HG03558 (cell line): ENCODE data around the gene UTP4.
"Not testable (repeated sequence)": the region's sequence is repeated elsewhere in the genome, so short reads cannot be mapped to it uniquely, and the experiment has no call there.

Source experiments
- ATAC-seq: cut with Tn5 transposase; IDR thresholded peaks from one replicate; pipeline ENCODE4 v1.9.1; 2021; ENCODE audit warnings: moderate number of reproducible peaks; ENCODE audit not compliant: unreplicated experiment; ENCODE audit errors: extremely low read depth

The UTP4 gene

GRCh38 chr16:69109486-69110270 lies 22.8 kb upstream of the UTP4 start:
- ATAC-seq = no peak

- ATAC-seq = no peak
These were observed 22.0 kb upstream of the UTP4 start for GRCh38 chr16:69110406-69110805.

- no peak for ATAC-seq
These were observed 21.1 kb upstream of the UTP4 start for GRCh38 chr16:69111216-69111875.

- ATAC-seq = no peak
These were observed 20.6 kb upstream of the UTP4 start for GRCh38 chr16:69111876-69112230.

GRCh38 chr16:69112285-69113129 lies 19.9 kb upstream of the UTP4 start:
- no peak for ATAC-seq

GRCh38 chr16:69113216-69113615 lies 19.2 kb upstream of the UTP4 start:
- no peak for ATAC-seq

- no peak for ATAC-seq
These were observed 18.0 kb upstream of the UTP4 start for GRCh38 chr16:69114346-69114975.

- ATAC-seq = no peak
These were observed 17.5 kb upstream of the UTP4 start for GRCh38 chr16:69114976-69115355.

GRCh38 chr16:69115361-69115760 lies 17.1 kb upstream of the UTP4 start:
- no peak for ATAC-seq

GRCh38 chr16:69115837-69116236 lies 16.6 kb upstream of the UTP4 start:
- ATAC-seq = no peak

GRCh38 chr16:69116256-69116875 lies 16.1 kb upstream of the UTP4 start:
- no peak for ATAC-seq

GRCh38 chr16:69116906-69117305 lies 15.5 kb upstream of the UTP4 start:
- no peak for ATAC-seq

GRCh38 chr16:69118468-69118867 lies 14.0 kb upstream of the UTP4 start:
- no peak for ATAC-seq

GRCh38 chr16:69118994-69119393 lies 13.5 kb upstream of the UTP4 start:
- ATAC-seq = no peak

- no peak for ATAC-seq
These were observed 12.9 kb upstream of the UTP4 start for GRCh38 chr16:69119536-69119935.

GRCh38 chr16:69120096-69120664 lies 12.3 kb upstream of the UTP4 start:
- ATAC-seq = no peak

GRCh38 chr16:69123910-69124309 lies 8.5 kb upstream of the UTP4 start:
- no peak for ATAC-seq

- not testable (repeated sequence) for ATAC-seq
These were observed 8.0 kb upstream of the UTP4 start for GRCh38 chr16:69124406-69124805.

- not testable (repeated sequence) for ATAC-seq
These were observed 7.5 kb upstream of the UTP4 start for GRCh38 chr16:69124961-69125360.

- no peak for ATAC-seq
These were observed 6.2 kb upstream of the UTP4 start for GRCh38 chr16:69126221-69126620.
